ENCODE results near the gene NELL2.

GRCh38 chr12:44771485-44772021 lies 104.6 kb downstream of the NELL2 start:
- no peak for TF ChIP-seq CTCF (IDR thresholded peaks at IDR 0.05)
- TF ChIP-seq POLR2A (IDR thresholded peaks at IDR 0.05) = no peak
